Stimulated activated CD4-positive, alpha-beta T cell treated with anti-CD3 and anti-CD28 coated beads, TNF-alpha, amount 100 ng/mL, for 4 hours (primary cell): ENCODE measurements around the gene KRTAP4-4.

ENCODE experiments used
- DNase-seq, 3 experiments: peaks; one replicate each; pipeline ENCODE4 v3.0.0-alpha.2; 2020; ENCODE audit warnings: low read depth in 3 of 3

Gene KRTAP4-4

DNA sequence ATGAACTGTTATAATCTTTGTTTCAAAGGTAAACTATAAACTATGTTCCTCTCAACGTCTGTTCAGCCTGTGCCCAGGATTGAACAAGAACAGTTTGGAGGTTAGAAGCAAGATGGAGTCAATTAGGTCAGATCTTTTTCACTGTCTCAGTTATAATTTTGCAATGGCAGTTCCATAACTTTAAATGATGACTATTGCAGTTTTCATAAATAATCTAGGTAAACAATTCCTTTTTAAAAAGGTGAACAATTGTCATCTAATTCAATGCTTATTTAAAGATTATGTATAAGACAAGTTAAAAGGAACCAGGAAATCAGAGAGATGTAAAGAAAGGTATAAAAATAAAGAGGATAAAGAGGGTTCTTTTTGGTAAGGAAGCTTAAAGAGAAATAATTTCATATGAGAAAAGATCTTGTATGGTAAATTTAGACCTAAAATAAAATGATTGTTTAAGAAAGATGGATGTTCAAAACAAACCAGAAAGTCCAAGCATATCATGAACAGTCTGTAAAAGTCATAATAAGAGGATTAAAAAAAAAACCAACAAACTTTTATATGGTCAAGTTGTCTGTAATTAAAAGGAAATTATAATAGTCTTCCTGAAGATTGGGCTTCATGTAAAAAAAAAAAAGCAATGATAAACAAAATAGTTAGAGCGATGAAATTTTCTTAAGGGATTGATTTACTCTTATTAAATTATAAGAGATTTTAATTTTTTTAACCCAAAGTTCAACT is 49.2 kb downstream of the KRTAP4-4 start:
- no peak for DNase-seq
